GM21825 (cell line): ENCODE results near the gene TRIM2.
A peak's percentile ranks its signal among the peaks of the same experiment; 100 is the strongest.
"Not testable (repeated sequence)": the region's sequence is repeated elsewhere in the genome, so short reads cannot be mapped to it uniquely, and the experiment has no call there.

Source experiments
- ATAC-seq: cut with Tn5 transposase; IDR thresholded peaks from one replicate; pipeline ENCODE4 v1.9.1; 2021; ENCODE audit warnings: mild to moderate bottlenecking, moderate library complexity; ENCODE audit not compliant: unreplicated experiment

Gene TRIM2

GRCh38 chr4:153189016-153189801, 15.0 kb upstream of the TRIM2 start:
- no peak for ATAC-seq

GRCh38 chr4:153191795-153192363, 12.4 kb upstream of the TRIM2 start:
- ATAC-seq = no peak

- ATAC-seq = no peak
Measured at GRCh38 chr4:153197301-153197700, 6.9 kb upstream of the TRIM2 start.

- no peak for ATAC-seq
Measured at GRCh38 chr4:153198719-153199118, 5.5 kb upstream of the TRIM2 start.

- not testable (repeated sequence) for ATAC-seq
Measured at GRCh38 chr4:153203746-153204145, 497 bp upstream of the TRIM2 start.

GRCh38 chr4:153204728-153205648, 745 bp downstream of the TRIM2 start:
- peak; percentile 71 for ATAC-seq

- ATAC-seq = no peak
Measured at GRCh38 chr4:153205757-153206156, 1.5 kb downstream of the TRIM2 start.

GRCh38 chr4:153206534-153206933, 2.3 kb downstream of the TRIM2 start:
- no peak for ATAC-seq

- no peak for ATAC-seq
Measured at GRCh38 chr4:153207027-153207426, 2.8 kb downstream of the TRIM2 start.

- no peak for ATAC-seq
Measured at GRCh38 chr4:153207567-153207966, 3.3 kb downstream of the TRIM2 start.

- ATAC-seq = no peak
Measured at GRCh38 chr4:153209410-153209809, 5.2 kb downstream of the TRIM2 start.

GRCh38 chr4:153210727-153211126, 6.5 kb downstream of the TRIM2 start:
- ATAC-seq = no peak

- ATAC-seq = no peak
Measured at GRCh38 chr4:153211986-153212728, 7.9 kb downstream of the TRIM2 start.

GRCh38 chr4:153212736-153213135, 8.5 kb downstream of the TRIM2 start:
- ATAC-seq = no peak

- ATAC-seq = no peak
Measured at GRCh38 chr4:153215921-153216320, 11.7 kb downstream of the TRIM2 start.

GRCh38 chr4:153216546-153216945, 12.3 kb downstream of the TRIM2 start:
- no peak for ATAC-seq

- no peak for ATAC-seq
Measured at GRCh38 chr4:153217440-153217839, 13.2 kb downstream of the TRIM2 start.

GRCh38 chr4:153218961-153219360, 14.7 kb downstream of the TRIM2 start:
- no peak for ATAC-seq

- ATAC-seq = no peak
Measured at GRCh38 chr4:153220682-153221395, 16.6 kb downstream of the TRIM2 start.
